HEK293 (cell line): ENCODE data around the gene CISD2.

Experiments
- CTCF ChIP-seq: fragments of 450-650 bp; formaldehyde crosslinking; IDR thresholded peaks from 2 replicates; pipeline ENCODE4 v1.5.1; 2016; ENCODE audit warnings: missing biosample characterization, missing genetic modification characterization
- KLF16 ChIP-seq: fragments of 450-650 bp; formaldehyde crosslinking; IDR thresholded peaks from 2 replicates; pipeline ENCODE4 v1.5.1; 2017; ENCODE audit warnings: missing biosample characterization, missing genetic modification characterization
- TCF7L2 ChIP-seq: IDR thresholded peaks from 2 replicates; pipeline ENCODE4 v1.6.1; 2011; ENCODE audit warnings: low read depth, mild to moderate bottlenecking, inconsistent platforms, low read length, moderate library complexity, borderline replicate concordance
- YY1 ChIP-seq: fragments of 450-650 bp; formaldehyde crosslinking; IDR thresholded peaks from 2 replicates; pipeline ENCODE4 v1.5.1; 2018; ENCODE audit warnings: missing biosample characterization, missing genetic modification characterization
- ZNF18 ChIP-seq: fragments of 450-650 bp; formaldehyde crosslinking; IDR thresholded peaks from 2 replicates; pipeline ENCODE4 v1.5.1; 2016; ENCODE audit warnings: missing biosample characterization, missing genetic modification characterization
- ZNF2 ChIP-seq: fragments of 450-650 bp; formaldehyde crosslinking; IDR thresholded peaks from 2 replicates; pipeline ENCODE4 v1.5.1; 2016; ENCODE audit warnings: missing biosample characterization, missing genetic modification characterization
- ZNF292 ChIP-seq: fragments of 450-650 bp; formaldehyde crosslinking; IDR thresholded peaks from 2 replicates; pipeline ENCODE4 v1.5.1; 2016; ENCODE audit warnings: low read depth, missing biosample characterization, missing genetic modification characterization, borderline replicate concordance

- TF ChIP-seq YY1 (tag by site-specific recombination) (no peak), ZNF292 (tag by site-specific recombination) (no peak), ZNF2 (tag by site-specific recombination) (no peak), CTCF (tag by site-specific recombination) (no peak), ZNF18 (tag by site-specific recombination) (no peak), TCF7L2 (no peak), KLF16 (tag by site-specific recombination) (no peak)
Measured at GRCh38 chr4:102842367-102842766, 26.4 kb upstream of the CISD2 start.
